Stomach smooth muscle (tissue), 2 donors: ENCODE measurements around the gene B4GALNT1.
"Not testable (repeated sequence)": the region's sequence is repeated elsewhere in the genome, so short reads cannot be mapped to it uniquely, and the experiment has no call there.

Experiments
- H3K27ac ChIP-seq: one replicate; pipeline ENCODE4 v1.7.0; 2013; ENCODE audit warnings: mild to moderate bottlenecking, low read length, inconsistent platforms
- H3K27me3 ChIP-seq, 2 donors: one replicate each; pipeline ENCODE4 v1.7.0; 2013; ENCODE audit warnings: low read length in 2 of 2; ENCODE audit not compliant: insufficient read depth in 2 of 2, control insufficient read depth in 1 of 2
- H3K36me3 ChIP-seq, 2 donors: one replicate each; pipeline ENCODE4 v1.7.0; 2013; ENCODE audit warnings: low read length in 2 of 2; ENCODE audit not compliant: control insufficient read depth in 2 of 2, insufficient read depth in 2 of 2
- H3K4me1 ChIP-seq: one replicate; pipeline ENCODE4 v1.7.0; 2013; ENCODE audit warnings: low read length; ENCODE audit not compliant: control insufficient read depth, insufficient read depth
- H3K4me3 ChIP-seq, 2 donors: one replicate each; pipeline ENCODE4 v1.7.0; 2013; ENCODE audit warnings: low read length in 2 of 2
- H3K9ac ChIP-seq, 2 donors: one replicate each; pipeline ENCODE4 v1.7.0; 2013; ENCODE audit warnings: low read length in 2 of 2, mild to moderate bottlenecking in 1 of 2
- H3K9me3 ChIP-seq, 2 donors: one replicate each; pipeline ENCODE4 v1.7.0; 2013; ENCODE audit warnings: low read length in 2 of 2; ENCODE audit not compliant: control insufficient read depth in 2 of 2
- donor health status: healthy.
- donor health status: Pancreatic carcinoma.

The B4GALNT1 gene

DNA sequence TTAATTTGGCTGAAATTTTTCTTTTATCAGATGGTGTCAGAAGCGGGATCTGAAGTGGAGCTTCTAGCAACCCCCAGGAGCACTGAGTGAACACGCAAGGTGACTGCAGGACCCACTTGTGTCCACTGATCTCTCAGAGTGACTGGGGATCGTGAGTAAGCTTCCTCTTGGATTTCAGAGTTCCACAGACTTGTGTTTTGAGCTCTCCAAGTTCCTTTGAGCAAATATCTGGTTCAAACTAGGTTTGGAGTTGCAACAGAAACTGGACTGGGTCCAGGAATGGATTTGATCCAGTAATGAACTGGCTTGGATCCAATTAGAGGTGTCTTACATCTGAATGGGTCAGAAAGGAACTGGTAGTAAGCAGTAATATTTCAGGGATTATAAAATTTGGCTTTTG, 24.7 kb upstream of the B4GALNT1 start:
- no peak overlapping the region for H3K9ac ChIP-seq
- H3K27ac ChIP-seq, result no peak overlapping the region
- H3K9me3 ChIP-seq, result no peaks in the 10 kb centered on the region
- no peak overlapping the region for H3K4me3 ChIP-seq
- H3K4me1 ChIP-seq, result no peaks in the 10 kb centered on the region
- no peaks in the 10 kb centered on the region for H3K27me3 ChIP-seq
- H3K36me3 ChIP-seq, result no peaks in the 10 kb centered on the region

DNA sequence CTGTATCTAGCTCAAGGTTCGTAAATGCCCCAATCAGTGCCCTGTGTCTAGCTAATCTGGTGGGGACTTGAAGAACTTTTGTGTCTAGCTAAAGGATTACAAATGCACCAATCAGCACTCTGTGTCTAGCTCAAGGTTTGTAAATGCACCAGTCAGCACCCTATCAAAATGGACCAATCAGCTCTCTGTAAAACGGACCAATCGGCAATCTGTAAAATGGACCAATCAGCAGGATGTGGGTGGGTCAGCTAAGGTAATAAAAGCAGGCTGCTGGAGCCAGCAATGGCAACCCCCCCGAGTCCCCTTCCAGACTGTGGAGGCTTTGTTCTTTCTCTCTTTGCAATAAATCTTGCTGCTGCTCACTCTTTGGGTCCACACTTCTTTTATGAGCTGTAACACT, 23.4 kb upstream of the B4GALNT1 start:
- not testable (repeated sequence) for H3K4me3 ChIP-seq, H3K36me3 ChIP-seq

DNA sequence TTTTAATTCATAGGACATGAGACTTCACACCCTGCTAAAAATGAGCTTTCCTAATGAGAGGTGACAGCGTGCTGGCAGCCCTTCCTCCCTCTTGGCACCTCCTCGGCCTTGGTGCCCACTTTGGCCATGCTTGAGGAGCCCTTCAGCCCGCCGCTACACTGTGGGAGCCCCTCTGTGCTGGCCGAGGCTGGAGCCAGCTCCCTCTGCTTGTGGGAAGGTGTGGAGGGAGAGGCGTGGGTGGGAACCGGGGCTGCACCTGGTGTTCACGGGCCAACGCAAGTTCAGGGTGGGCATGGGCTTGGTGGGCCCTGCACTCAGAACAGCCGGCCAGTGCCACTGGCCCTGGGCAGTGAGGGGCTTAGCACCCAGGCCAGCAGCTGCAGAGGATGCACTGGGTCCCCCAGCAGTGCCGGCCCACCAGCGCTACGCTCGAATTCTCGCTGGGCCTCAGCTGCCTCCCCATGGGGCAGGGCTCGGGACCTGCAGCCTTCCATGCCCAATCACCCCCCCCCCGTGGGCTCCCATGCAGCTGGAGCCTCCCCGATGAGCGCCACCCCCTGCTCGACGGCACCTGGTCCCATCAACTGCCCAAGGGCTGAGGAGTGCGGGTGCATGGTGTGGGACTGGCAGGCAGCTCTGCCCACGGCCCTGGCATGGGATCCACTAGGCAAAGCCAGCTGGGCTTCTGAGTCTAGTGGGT, 22.7 kb upstream of the B4GALNT1 start:
- H3K4me1 ChIP-seq, result no peaks in the 10 kb centered on the region
- no peak overlapping the region for H3K27ac ChIP-seq
- H3K9me3 ChIP-seq, result no peaks in the 10 kb centered on the region
- H3K9ac ChIP-seq, result no peak overlapping the region
- no peak overlapping the region for H3K4me3 ChIP-seq
- no peaks in the 10 kb centered on the region for H3K27me3 ChIP-seq
- H3K36me3 ChIP-seq, result no peaks in the 10 kb centered on the region

More for the DNA sequence above, 23.4 kb upstream of the B4GALNT1 start:
- not testable (repeated sequence) for H3K27me3 ChIP-seq, H3K9me3 ChIP-seq, H3K27ac ChIP-seq, H3K4me1 ChIP-seq, H3K9ac ChIP-seq

DNA sequence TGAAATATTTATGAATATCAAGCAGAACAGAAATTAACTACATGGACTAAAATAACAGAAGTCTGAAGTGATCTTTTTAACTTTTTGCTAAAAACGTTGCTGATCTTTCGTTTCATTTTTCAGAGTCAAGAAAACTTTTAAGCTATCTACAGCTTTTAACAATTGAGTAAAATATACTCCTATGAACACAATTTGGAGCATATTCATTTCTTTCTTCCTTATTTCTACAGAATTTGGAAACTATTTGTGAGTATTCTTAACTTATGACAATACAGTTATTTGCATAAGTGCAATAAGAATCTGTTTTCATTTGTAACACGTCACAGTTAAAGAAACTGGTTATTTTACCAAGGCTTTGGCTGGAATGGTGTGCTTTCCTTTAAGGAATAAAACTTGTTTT, 21.0 kb upstream of the B4GALNT1 start:
- Histone ChIP-seq H3K9me3 (no peaks in the 10 kb centered on the region), H3K4me3 (no peak overlapping the region), H3K9ac (no peak overlapping the region), H3K36me3 (no peaks in the 10 kb centered on the region), H3K4me1 (no peaks in the 10 kb centered on the region), H3K27ac (no peak overlapping the region), H3K27me3 (no peaks in the 10 kb centered on the region)

DNA sequence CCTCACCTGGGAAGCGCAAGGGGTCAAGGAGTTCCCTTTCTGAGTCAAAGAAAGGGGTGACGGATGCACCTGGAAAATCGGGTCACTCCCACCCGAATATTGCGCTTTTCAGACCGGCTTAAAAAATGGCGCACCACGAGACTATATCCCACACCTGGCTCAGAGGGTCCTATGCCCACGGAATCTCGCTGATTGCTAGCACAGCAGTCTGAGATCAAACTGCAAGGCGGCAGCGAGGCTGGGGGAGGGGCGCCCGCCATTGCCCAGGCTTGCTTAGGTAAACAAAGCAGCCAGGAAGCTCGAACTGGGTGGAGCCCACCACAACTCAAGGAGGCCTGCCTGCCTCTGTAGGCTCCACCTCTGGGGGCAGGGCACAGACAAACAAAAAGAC, 13.7 kb upstream of the B4GALNT1 start:
- not testable (repeated sequence) for H3K9me3 ChIP-seq, H3K9ac ChIP-seq, H3K27ac ChIP-seq, H3K4me3 ChIP-seq, H3K27me3 ChIP-seq, H3K36me3 ChIP-seq, H3K4me1 ChIP-seq

DNA sequence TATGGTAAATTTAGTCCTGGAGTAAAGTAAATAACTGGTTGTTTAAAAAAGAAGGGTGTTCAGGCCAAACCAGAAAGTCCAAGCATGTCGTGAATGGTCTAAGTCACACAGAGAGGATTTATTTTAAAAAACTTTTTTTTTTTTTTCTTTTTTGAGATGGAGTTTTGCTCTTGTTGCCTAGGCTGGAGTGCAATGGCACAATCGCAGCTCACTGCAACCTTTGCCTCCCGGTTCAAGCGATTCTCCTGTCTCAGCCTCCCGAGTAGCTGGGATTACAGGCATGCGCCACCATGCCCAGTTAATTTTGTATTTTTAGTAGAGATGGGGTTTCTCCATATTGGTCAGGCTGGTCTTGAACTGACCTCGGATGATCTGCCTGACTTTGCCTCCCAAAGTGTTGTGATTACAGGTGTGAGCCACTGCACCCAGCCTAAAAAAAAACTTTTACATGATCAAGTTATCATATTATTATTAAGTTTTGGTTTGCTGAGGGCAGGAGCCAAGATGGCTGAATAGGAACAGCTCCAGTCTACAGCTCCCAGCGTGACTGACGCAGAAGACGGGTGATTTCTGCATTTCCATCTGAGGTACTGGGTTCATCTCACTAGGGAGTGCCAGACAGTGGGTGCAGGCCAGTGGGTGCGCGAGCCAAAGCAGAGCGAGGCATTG, 13.1 kb upstream of the B4GALNT1 start:
- H3K4me3 ChIP-seq, H3K27ac ChIP-seq, H3K9ac ChIP-seq, H3K4me1 ChIP-seq, H3K9me3 ChIP-seq, H3K36me3 ChIP-seq, H3K27me3 ChIP-seq: not testable (repeated sequence)

DNA sequence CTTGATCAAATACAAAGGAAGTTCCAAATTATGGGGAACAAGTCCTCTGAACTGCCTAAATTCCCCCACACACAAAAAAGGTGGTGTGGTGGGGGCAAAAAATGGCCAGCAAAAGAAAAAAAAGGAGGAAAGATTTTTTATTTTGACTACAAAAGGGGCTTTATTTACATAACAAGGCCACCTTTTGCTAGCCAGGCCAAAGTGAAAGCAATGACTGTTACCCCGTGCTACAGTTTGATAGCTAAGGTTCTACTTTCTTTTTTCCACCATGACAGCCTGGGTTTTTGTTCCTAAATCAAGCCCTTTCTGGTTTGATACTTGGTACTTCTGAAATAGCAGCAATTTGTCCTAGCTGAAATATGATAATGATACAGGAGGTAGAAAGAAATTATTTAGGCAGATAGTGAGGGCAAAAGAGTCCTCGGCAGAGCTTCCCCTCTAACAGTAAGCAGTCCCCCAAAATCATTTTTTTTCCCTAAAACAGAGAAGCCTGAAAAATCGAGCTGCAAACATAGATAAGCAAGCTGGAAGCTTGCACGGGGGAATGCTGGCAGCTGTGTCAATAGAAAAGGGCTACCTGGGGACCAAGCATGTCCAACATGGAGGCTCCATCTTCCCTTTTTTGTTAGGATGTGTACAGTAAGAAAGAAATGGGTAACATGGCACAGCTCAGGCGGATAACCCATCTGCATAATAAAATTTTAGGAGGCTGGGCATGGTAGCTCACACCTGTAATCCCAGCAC, 8.9 kb upstream of the B4GALNT1 start:
- Histone ChIP-seq H3K9me3 (no peaks in the 10 kb centered on the region), H3K9ac (no peak overlapping the region), H3K27ac (no peak overlapping the region), H3K27me3 (peaks cover 4 to 7% of the 10 kb centered on the region in 2 donors), H3K36me3 (no peaks in the 10 kb centered on the region), H3K4me1 (no peaks in the 10 kb centered on the region), H3K4me3 (no peak overlapping the region)

DNA sequence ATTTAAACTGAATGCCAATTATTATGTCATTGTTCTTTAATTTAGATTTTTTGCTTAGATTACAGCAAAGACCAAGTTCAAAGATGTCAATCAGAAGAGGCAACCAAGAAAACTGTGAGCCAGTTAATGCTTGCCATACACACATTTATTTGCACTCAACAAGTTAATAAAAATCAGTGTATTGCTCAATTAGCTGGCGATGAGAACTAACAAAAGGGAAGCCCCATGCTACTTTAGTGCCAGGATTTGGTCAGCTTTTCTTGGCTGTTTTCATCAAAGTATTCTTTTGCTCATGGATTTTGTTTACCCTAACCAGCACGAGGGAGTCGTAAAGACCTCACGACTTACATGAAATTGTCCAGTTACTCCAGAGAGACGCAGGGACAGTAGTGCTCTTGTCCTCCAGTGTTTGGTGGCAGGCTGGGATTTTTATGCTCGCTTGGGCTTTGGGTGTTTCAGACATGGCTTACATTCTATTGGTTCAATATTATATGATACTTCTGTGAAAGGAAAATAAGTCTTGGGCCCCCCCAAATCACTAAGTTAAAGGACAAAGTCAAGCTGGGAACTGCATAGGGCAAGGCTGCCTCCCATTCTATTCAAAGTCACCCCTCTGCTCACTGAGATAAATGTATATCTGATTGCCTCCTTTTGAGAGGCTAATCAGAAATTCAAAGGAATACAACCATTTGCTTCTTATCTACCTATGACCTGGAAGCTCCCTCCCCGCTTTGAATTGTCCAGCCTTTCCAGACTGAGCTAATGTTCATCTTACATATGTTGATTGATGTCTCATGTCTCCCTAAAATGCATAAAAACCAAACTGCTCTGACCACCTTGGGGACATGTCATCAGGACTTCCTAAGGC, 7.4 kb upstream of the B4GALNT1 start:
- Histone ChIP-seq H3K27me3 (peaks cover 7 to 8% of the 10 kb centered on the region in 2 donors), H3K36me3 (no peaks in the 10 kb centered on the region), H3K9me3 (no peaks in the 10 kb centered on the region), H3K4me3 (no peak overlapping the region), H3K4me1 (no peaks in the 10 kb centered on the region), H3K9ac (no peak overlapping the region), H3K27ac (no peak overlapping the region)

DNA sequence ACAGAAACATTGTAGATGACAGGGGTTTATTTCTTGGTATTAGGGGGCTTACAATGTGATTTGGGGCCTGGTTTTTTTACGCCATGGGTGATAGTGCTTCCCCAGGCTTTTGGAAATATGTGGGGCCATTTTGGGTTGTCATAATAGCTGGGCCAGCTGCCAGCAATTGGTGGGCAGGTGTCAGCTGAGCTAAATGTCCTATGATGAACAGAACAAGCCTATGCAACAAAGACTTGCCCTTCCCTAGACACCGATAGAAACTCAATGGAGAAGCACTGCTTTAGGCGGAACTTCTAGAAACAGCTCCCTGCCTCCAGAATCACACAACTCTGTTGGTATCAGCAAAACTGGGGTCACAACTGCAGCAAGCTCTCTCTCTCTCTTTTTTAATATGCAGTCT, 5.1 kb upstream of the B4GALNT1 start:
- no peak overlapping the region for H3K9ac ChIP-seq
- peaks cover 10 to 14% of the 10 kb centered on the region in 2 donors for H3K27me3 ChIP-seq
- H3K36me3 ChIP-seq, result no peaks in the 10 kb centered on the region
- no peak overlapping the region for H3K4me3 ChIP-seq
- no peak overlapping the region for H3K27ac ChIP-seq
- no peaks in the 10 kb centered on the region for H3K9me3 ChIP-seq
- H3K4me1 ChIP-seq, result peaks cover 4% of the 10 kb centered on the region

DNA sequence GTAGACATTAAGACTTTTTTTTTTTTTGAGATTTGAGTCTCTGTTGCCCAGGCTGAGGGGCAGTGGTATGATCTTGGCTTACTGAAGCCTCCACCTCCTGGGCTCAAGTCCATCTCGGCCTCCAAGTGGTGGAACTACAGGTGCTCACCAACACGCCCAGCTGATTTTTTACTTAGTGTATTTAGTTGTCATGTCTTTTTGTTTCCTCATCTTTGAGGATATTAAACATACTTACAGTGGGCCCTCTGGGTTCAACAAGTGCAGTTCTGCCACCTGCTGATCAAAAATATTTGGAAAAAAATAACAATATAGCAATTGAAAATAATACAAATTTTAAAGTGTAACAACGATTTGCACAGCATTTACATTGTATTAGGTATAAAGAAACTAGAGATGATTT, 4.4 kb upstream of the B4GALNT1 start:
- H3K4me3 ChIP-seq, result no peak overlapping the region
- no peak overlapping the region for H3K27ac ChIP-seq
- peaks cover 10% of the 10 kb centered on the region for H3K4me1 ChIP-seq
- no peak overlapping the region for H3K9ac ChIP-seq
- no peaks in the 10 kb centered on the region for H3K36me3 ChIP-seq
- peaks cover 10 to 15% of the 10 kb centered on the region in 2 donors for H3K27me3 ChIP-seq
- H3K9me3 ChIP-seq, result no peaks in the 10 kb centered on the region
